T-helper 22 cell (primary cell): ENCODE data around the gene MS4A4A.
"Not testable (repeated sequence)": the region's sequence is repeated elsewhere in the genome, so short reads cannot be mapped to it uniquely, and the experiment has no call there.

ENCODE experiments used
- DNase-seq: peaks from one replicate; pipeline ENCODE4 v3.0.0-alpha.2; 2020; ENCODE audit warnings: low read depth

The MS4A4A gene

GRCh38 chr11:60280412-60280811 is at the start of gene MS4A4A:
Gene MS4A4A (plus strand): TSS chr11:60280666. CDS start chr11:60280676, 10 bp downstream.
- no peak for DNase-seq

GRCh38 chr11:60230681-60231080 is 49.8 kb upstream of the MS4A4A start:
- no peak for DNase-seq

- no peak for DNase-seq
Observed at GRCh38 chr11:60235321-60235720, 45.1 kb upstream of the MS4A4A start.

GRCh38 chr11:60240662-60241061 is 39.8 kb upstream of the MS4A4A start:
- no peak for DNase-seq

- no peak for DNase-seq
Observed at GRCh38 chr11:60241786-60242185, 38.7 kb upstream of the MS4A4A start.

GRCh38 chr11:60242740-60243239 is 37.7 kb upstream of the MS4A4A start, which contains the start of gene MS4A4E:
Gene MS4A4E (minus strand): TSS chr11:60243137. CDS start chr11:60230055, 13,082 bp downstream.
- DNase-seq: no peak

GRCh38 chr11:60251485-60252212 is 28.8 kb upstream of the MS4A4A start:
- no peak for DNase-seq

GRCh38 chr11:60252213-60253108 is 28.0 kb upstream of the MS4A4A start:
- no peak for DNase-seq

GRCh38 chr11:60257956-60258722 is 22.3 kb upstream of the MS4A4A start:
- no peak for DNase-seq

GRCh38 chr11:60261014-60261413 is 19.5 kb upstream of the MS4A4A start:
- DNase-seq: no peak

GRCh38 chr11:60263402-60263801 is 17.1 kb upstream of the MS4A4A start:
- DNase-seq: no peak

GRCh38 chr11:60264644-60265043 is 15.8 kb upstream of the MS4A4A start:
- DNase-seq: no peak

GRCh38 chr11:60265373-60266214 is 14.9 kb upstream of the MS4A4A start:
- DNase-seq: no peak

- DNase-seq: no peak
Observed at GRCh38 chr11:60274416-60274815, 6.0 kb upstream of the MS4A4A start.

GRCh38 chr11:60281485-60281884 is 1.0 kb downstream of the MS4A4A start:
- no peak for DNase-seq

GRCh38 chr11:60282286-60282685 is 1.8 kb downstream of the MS4A4A start:
- no peak for DNase-seq

GRCh38 chr11:60285411-60286126 is 5.1 kb downstream of the MS4A4A start:
- not testable (repeated sequence) for DNase-seq

- no peak for DNase-seq
Observed at GRCh38 chr11:60288531-60288930, 8.1 kb downstream of the MS4A4A start.

- DNase-seq: no peak
Observed at GRCh38 chr11:60292145-60292544, 11.7 kb downstream of the MS4A4A start.

GRCh38 chr11:60301178-60301577 is 20.7 kb downstream of the MS4A4A start:
- DNase-seq: no peak
